Left lung (tissue), 10 donors: ENCODE data around the gene RAB7A. TPM values are rescaled to one million over a fixed set of nuclear protein-coding genes. Genes with fewer than 3 reads are reported as not detected.

ENCODE experiments used
- ATAC-seq: fragments of 200-7000 bp; cut with Tn5 transposase; one replicate; pipeline ENCODE4 v1.9.1; 2020; ENCODE audit warnings: moderate library complexity
- DNase-seq, 4 donors: peaks; one replicate each; pipeline ENCODE4 v3.0.0-alpha.2; 2013 to 2020
- H3K27ac ChIP-seq, 2 donors: fragments of 200-600 bp; sonication (generic) in 1 of 2; one replicate each; pipeline versions ENCODE4 v1.5.0 to v1.8.0; 2020 to 2021
- H3K27me3 ChIP-seq, 2 donors: fragments of 200-600 bp; sonication (generic) in 1 of 2; one replicate each; pipeline versions ENCODE4 v1.5.0 to v1.8.0; 2020 to 2021
- H3K36me3 ChIP-seq, 2 donors: fragments of 200-600 bp; sonication (generic) in 1 of 2; one replicate each; pipeline versions ENCODE4 v1.5.0 to v1.8.0; 2020 to 2021
- H3K4me1 ChIP-seq, 2 donors: fragments of 200-600 bp; one replicate each; pipeline ENCODE4 v1.8.0; 2021
- H3K4me3 ChIP-seq, 2 donors: fragments of 200-600 bp; sonication (generic) in 1 of 2; one replicate each; pipeline versions ENCODE4 v1.5.0 to v1.8.0; 2020 to 2021; ENCODE audit warnings: mild to moderate bottlenecking in 1 of 2
- H3K9me3 ChIP-seq, 2 donors: fragments of 200-600 bp; sonication (generic) in 1 of 2; one replicate each; pipeline versions ENCODE4 v1.5.0 to v1.8.0; 2020 to 2021
- intact Hi-C, 2 donors: fragments of 100-400 bp; cut with DNase I; formaldehyde crosslinking; loops; one replicate each; pipeline versions ENCODE4 v1.11.2 to v1.14.2; 2022
- polyA plus RNA-seq, 6 donors: library from polyadenylated mRNA; unstranded; fragments of 120-200 nt; gene quantifications; one replicate each; pipeline ENCODE4 v1.2.1, GENCODE V29; 2013; ENCODE audit not compliant: insufficient read length in 6 of 6
- total RNA-seq, 2 donors: library from RNA; stranded (reverse); fragmentation: NEBNext Ultra II Directional; extraction: Animal tissue kit (Norgen Biotek cat#: 25700); gene quantifications; one replicate each; pipeline ENCODE4 v1.2.1, GENCODE V29; 2021
- TF ChIP-seq, protein P1 (sequence below), 2 donors: fragments of 200-600 bp; sonication (generic) in 1 of 2; IDR thresholded peaks; one replicate each; pipeline versions ENCODE4 v1.5.0 to v1.8.0; 2021; ENCODE audit warnings: antibody characterized with exemption in 2 of 2
- donor health status: DM: no; HTN: yes; CAD: no.
- donor health status: DM: no; HTN: no; CAD: no.

The RAB7A gene
- total and polyA plus RNA-seq, 8 donors, result 162 to 336 (median 195) TPM

DNA sequence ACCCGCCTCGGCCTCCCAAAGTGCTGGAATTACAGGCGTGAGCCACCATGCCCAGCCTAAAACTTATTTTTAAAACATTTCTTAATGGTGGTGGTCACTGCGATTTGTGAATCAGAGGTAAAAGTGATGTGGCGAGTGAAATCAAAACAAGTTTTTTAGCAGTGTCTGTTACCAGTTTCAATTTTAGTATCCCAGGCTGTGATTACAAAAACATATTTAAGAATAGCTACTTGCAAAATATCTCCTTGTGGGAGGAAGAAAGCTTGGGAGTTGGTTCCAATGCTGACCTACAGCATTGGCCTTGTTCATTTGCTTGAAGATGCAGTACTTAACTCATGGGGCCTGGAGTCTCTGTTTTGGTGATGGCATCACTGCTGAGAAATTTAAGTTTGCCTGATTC lies 4.5 kb downstream of the RAB7A start:
- intact Hi-C loops, result no loop called here
- peaks cover 38 to 85% of the 10 kb centered on the region in 2 donors for H3K4me1 ChIP-seq
- no peaks in the 10 kb centered on the region for H3K36me3 ChIP-seq
- H3K9me3 ChIP-seq, result no peaks in the 10 kb centered on the region
- ATAC-seq, result no peak
- H3K27ac ChIP-seq, result no peak overlapping the region
- TF ChIP-seq, protein P1, sequence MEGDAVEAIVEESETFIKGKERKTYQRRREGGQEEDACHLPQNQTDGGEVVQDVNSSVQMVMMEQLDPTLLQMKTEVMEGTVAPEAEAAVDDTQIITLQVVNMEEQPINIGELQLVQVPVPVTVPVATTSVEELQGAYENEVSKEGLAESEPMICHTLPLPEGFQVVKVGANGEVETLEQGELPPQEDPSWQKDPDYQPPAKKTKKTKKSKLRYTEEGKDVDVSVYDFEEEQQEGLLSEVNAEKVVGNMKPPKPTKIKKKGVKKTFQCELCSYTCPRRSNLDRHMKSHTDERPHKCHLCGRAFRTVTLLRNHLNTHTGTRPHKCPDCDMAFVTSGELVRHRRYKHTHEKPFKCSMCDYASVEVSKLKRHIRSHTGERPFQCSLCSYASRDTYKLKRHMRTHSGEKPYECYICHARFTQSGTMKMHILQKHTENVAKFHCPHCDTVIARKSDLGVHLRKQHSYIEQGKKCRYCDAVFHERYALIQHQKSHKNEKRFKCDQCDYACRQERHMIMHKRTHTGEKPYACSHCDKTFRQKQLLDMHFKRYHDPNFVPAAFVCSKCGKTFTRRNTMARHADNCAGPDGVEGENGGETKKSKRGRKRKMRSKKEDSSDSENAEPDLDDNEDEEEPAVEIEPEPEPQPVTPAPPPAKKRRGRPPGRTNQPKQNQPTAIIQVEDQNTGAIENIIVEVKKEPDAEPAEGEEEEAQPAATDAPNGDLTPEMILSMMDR (IDR thresholded peaks at IDR 0.05), result no peak
- no peak overlapping the region for H3K4me3 ChIP-seq
- no peak for DNase-seq
- H3K27me3 ChIP-seq, result no peaks in the 10 kb centered on the region

DNA sequence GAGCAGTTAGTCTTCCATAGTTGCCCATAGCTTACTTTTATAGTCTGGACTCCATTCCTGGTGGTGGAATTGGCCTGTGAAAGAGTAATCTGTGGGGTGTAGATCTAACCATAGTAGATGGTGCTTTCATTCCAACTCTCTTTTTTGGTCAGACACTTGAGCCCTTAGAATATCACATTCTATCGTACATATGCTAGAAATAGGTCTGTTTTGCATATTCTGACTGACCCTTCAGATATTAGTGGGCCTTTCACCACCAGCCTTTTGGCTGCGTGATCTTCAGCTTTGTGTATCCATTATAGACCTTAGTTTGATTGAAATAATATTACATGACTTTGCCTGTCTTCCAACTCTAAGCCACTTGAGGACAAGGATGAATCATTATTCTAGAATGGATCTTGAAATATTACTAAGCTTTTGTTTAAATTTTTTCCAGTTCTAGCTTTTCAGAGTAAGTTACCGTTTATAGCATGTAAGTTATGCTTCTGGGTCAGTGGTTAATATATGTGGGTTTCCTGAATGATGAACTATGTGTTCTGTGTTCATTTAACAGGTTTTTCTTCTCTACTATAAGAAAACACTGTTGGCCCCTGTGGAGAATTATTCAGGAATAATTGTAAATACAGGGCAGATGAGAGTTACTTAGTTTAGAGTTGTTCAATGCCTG lies 8.7 kb downstream of the RAB7A start:
- intact Hi-C loops, result no loop called here
- DNase-seq (no peak), ATAC-seq (no peak)
- no peak overlapping the region for H3K27ac ChIP-seq
- no peak overlapping the region for H3K4me3 ChIP-seq
- peaks cover 0 to 6% of the 10 kb centered on the region in 2 donors for H3K36me3 ChIP-seq
- TF ChIP-seq, protein P1 (IDR thresholded peaks at IDR 0.05), result no peak
- H3K27me3 ChIP-seq, result no peaks in the 10 kb centered on the region
- no peaks in the 10 kb centered on the region for H3K9me3 ChIP-seq
- peaks cover 27 to 85% of the 10 kb centered on the region in 2 donors for H3K4me1 ChIP-seq

DNA sequence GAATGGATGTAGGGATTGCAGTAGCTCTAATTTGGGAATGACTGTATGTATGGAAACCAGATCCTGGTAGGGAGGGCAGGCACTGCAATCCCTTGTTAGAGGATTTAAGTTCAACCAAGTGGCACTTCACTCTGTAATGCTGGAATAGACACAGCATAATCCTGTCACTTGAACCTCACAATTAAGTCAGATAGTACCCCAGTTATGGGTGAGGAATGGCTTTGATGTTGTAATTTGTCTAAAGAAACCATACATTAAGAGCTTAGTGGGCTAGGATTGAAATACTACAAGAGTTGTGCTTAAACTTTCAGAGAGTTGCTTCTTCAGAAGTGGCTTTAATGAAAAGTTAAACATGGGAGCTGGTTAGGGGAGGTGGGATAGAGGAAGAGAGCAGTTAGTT lies 9.3 kb downstream of the RAB7A start:
- DNase-seq, result no peak

DNA sequence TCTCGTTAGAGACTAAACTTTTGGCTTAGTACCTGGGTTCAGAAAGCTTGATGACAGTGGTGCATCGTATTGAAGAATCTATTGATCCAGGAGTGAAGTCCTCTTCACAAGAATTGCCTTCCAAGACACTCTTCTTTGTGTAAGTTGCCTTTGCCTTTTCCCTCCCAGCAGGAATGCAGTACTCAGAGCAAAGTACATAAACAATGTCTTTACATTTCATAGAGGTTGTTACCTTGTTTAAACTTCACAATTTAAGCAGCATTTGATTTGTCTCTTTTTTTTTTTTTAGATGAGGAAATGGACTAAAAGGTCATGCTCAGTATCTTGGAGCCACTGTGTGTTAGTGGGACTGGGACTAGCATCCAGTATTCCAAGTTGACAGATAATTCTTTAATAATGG lies 9.9 kb downstream of the RAB7A start:
- Histone ChIP-seq H3K9me3 (no peaks in the 10 kb centered on the region), H3K36me3 (peaks cover 0 to 6% of the 10 kb centered on the region in 2 donors), H3K4me1 (peaks cover 16 to 77% of the 10 kb centered on the region in 2 donors), H3K4me3 (no peak overlapping the region), H3K27me3 (no peaks in the 10 kb centered on the region), H3K27ac (peak overlapping the region in 1 of 2 donors; percentile 35)
- DNase-seq (no peak), ATAC-seq (no peak)
- TF ChIP-seq, protein P1 (IDR thresholded peaks at IDR 0.05), result no peak
- intact Hi-C loops, result no loop called here

More for the DNA sequence above, 9.3 kb downstream of the RAB7A start:
- H3K9me3 ChIP-seq, result no peaks in the 10 kb centered on the region
- no peaks in the 10 kb centered on the region for H3K27me3 ChIP-seq
- intact Hi-C loops, result no loop called here
- TF ChIP-seq, protein P1 (IDR thresholded peaks at IDR 0.05), result no peak
- H3K4me3 ChIP-seq, result no peak overlapping the region
- peaks cover 0 to 6% of the 10 kb centered on the region in 2 donors for H3K36me3 ChIP-seq
- peak overlapping the region in 1 of 2 donors; percentile 35 for H3K27ac ChIP-seq
- peak; percentile 18 for ATAC-seq
- peaks cover 22 to 79% of the 10 kb centered on the region in 2 donors for H3K4me1 ChIP-seq

DNA sequence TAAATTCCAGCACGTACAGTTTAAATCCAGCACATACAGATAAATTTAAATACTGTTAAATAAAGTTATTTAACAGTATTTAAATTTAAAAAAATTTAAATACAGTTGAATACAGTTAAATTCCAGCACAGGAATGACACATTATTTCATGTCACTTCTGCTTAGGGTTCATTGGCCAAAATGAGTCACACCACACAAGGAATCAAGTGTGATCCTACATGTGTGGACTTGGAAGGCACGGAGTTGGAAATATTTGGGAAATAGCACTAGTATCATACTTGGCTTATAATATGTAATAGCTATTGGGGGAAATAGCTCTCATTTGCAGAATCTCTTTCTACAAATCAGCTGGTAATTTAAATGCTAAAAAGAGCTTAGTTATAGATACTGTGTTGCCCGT lies 10.6 kb downstream of the RAB7A start:
- Histone ChIP-seq H3K27me3 (no peaks in the 10 kb centered on the region), H3K36me3 (peaks cover 0 to 6% of the 10 kb centered on the region in 2 donors), H3K9me3 (no peaks in the 10 kb centered on the region), H3K27ac (no peak overlapping the region), H3K4me3 (no peak overlapping the region), H3K4me1 (peaks cover 10 to 69% of the 10 kb centered on the region in 2 donors)
- ATAC-seq, result no peak
- intact Hi-C loops, result no loop called here
- no peak for DNase-seq
- TF ChIP-seq, protein P1 (IDR thresholded peaks at IDR 0.05), result no peak
